Smooth muscle cell (in vitro differentiated cells): Measurements from ENCODE around the gene SMIM38. TPM values are rescaled to one million over a fixed set of nuclear protein-coding genes. Genes with fewer than 3 reads are reported as not detected.

ENCODE experiments used
- DNase-seq: peaks from one replicate; lab custom pipeline; 2025; ENCODE audit not compliant: unreplicated experiment; lab: John Stamatoyannopoulos, UW
- H2AFZ ChIP-seq: fragments of 200-600 bp; sonication (generic); 2 replicates; pipeline ENCODE4 v1.6.0; 2016; ENCODE audit warnings: antibody characterized with exemption, low read depth, mild to moderate bottlenecking
- H3F3A ChIP-seq: fragments of 200-600 bp; sonication (generic); 2 replicates; pipeline ENCODE4 v1.6.0; 2017; ENCODE audit warnings: antibody characterized with exemption, low read depth
- H3K27ac ChIP-seq: fragments of 200-600 bp; sonication (generic); 2 replicates; pipeline ENCODE4 v1.5.1; 2016; ENCODE audit warnings: low read depth, mild to moderate bottlenecking
- H3K27me3 ChIP-seq: fragments of 200-600 bp; sonication (generic); 2 replicates; pipeline ENCODE4 v1.6.1; 2016; ENCODE audit warnings: low read depth, mild to moderate bottlenecking
- H3K36me3 ChIP-seq: fragments of 200-600 bp; sonication (generic); 2 replicates; pipeline ENCODE4 v1.5.1; 2016; ENCODE audit warnings: low read depth
- H3K4me1 ChIP-seq: fragments of 200-600 bp; sonication (generic); 2 replicates; pipeline ENCODE4 v1.5.1; 2016; ENCODE audit warnings: low read depth
- H3K4me2 ChIP-seq: fragments of 200-600 bp; sonication (generic); 2 replicates; pipeline ENCODE4 v1.6.0; 2016; ENCODE audit warnings: mild to moderate bottlenecking
- H3K4me3 ChIP-seq: fragments of 200-600 bp; sonication (generic); 2 replicates; pipeline ENCODE4 v1.5.1; 2016; ENCODE audit warnings: mild to moderate bottlenecking
- H3K79me2 ChIP-seq: fragments of 200-600 bp; sonication (generic); 2 replicates; pipeline ENCODE4 v1.6.0; 2016; ENCODE audit warnings: low read depth, mild to moderate bottlenecking
- H3K9ac ChIP-seq: fragments of 200-600 bp; sonication (generic); 2 replicates; pipeline ENCODE4 v1.6.0; 2016; ENCODE audit warnings: low read depth
- H3K9me3 ChIP-seq: fragments of 200-600 bp; sonication (generic); replicated peaks from 2 replicates; pipeline ENCODE4 v1.5.1; 2016; ENCODE audit warnings: low read depth
- H4K20me1 ChIP-seq: fragments of 200-600 bp; sonication (generic); 2 replicates; pipeline ENCODE4 v1.6.0; 2016; ENCODE audit warnings: low read depth
- CTCF ChIP-seq: fragments of 200-600 bp; sonication (generic); IDR thresholded peaks from 2 replicates; pipeline ENCODE4 v1.5.1; 2017; ENCODE audit warnings: borderline replicate concordance, mild to moderate bottlenecking, antibody characterized with exemption; ENCODE audit not compliant: insufficient read depth, poor library complexity, severe bottlenecking
- WGBS: methylation state at CpG from one replicate; pipeline ENCODE4 v1.1.7; 2016; ENCODE audit warnings: low lambda C conversion rate; 5-methylcytosine and 5-hydroxymethylcytosine counted together
- polyA plus RNA-seq: library from polyadenylated mRNA; unstranded; fragments of >200 nt; fragmentation: Nextera tagmentation; extraction: Ambion mirVana; gene quantifications from 2 replicates; pipeline ENCODE4 v1.2.1, GENCODE V29; 2016
- total RNA-seq: library from RNA; depleted of rRNA; stranded (reverse); fragments of >200 nt; gene quantifications from 2 replicates; pipeline ENCODE4 v1.2.3, GENCODE V29; 2014

Gene SMIM38
- total and polyA plus RNA-seq, 2 experiments from 2014 or later = 0.27 TPM; not detected in 1

GRCh38 chr11:69114362-69114761 is 41.4 kb upstream of the SMIM38 start:
- WGBS = 94% methylated on average over 6 of the region's 6 CpGs
- Histone ChIP-seq H3K4me2 (no peak overlapping the region), H3K4me3 (no peak overlapping the region), H2AFZ (no peak overlapping the region), H3K27ac (no peak overlapping the region), H3K9ac (no peak overlapping the region), H3K36me3 (no peaks in the 10 kb centered on the region), H3K27me3 (no peaks in the 10 kb centered on the region), H3K9me3 (no peaks in the 10 kb centered on the region), H4K20me1 (no peaks in the 10 kb centered on the region), H3K4me1 (no peaks in the 10 kb centered on the region), H3K79me2 (no peaks in the 10 kb centered on the region), H3F3A (no peaks in the 10 kb centered on the region)
- no peak for DNase-seq
- no peak for TF ChIP-seq CTCF

DNA sequence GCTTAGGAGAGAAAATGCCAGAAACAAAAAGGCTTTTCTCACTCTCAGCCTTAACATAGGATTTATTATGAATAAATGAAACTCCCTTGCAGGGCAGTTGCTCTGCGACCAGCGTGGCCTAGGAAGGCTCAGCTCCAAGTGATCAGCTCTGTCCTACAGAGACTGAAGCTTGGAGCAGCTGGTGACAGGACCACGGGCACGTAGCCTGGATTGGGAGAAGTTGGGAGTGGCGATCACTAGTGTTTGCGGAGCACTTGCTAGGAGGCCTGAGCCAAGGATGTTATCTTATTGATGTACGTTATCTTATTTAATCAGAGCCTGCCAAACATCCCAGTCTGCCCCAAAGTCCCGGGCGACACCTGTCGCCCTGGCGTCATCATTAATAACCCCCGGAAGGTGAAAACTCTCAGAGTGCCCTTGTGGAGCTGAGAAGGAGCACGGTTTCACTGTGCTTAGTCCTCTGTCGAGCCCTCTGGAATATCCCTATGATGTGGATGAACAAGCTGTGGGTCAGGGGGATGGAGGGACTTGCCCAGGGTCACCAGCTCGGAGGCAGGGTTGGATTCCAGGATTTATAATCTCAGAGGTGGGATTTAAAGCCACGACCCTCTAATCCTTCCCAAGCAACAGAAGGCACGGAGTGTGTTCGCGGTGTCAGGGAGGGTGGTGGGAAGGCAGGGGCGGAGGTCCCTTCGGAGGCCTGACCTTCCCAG is 40.8 kb upstream of the SMIM38 start:
- Histone ChIP-seq H4K20me1 (no peaks in the 10 kb centered on the region), H3K4me1 (no peaks in the 10 kb centered on the region), H3F3A (no peaks in the 10 kb centered on the region), H3K9ac (no peak overlapping the region), H2AFZ (no peak overlapping the region), H3K36me3 (no peaks in the 10 kb centered on the region), H3K27ac (no peak overlapping the region), H3K79me2 (no peaks in the 10 kb centered on the region), H3K27me3 (no peaks in the 10 kb centered on the region), H3K4me3 (no peak overlapping the region), H3K4me2 (no peak overlapping the region), H3K9me3 (no peaks in the 10 kb centered on the region)
- TF ChIP-seq CTCF = no peak
- 92% methylated on average over 21 of the region's 21 CpGs for WGBS
- DNase-seq = no peak

DNA sequence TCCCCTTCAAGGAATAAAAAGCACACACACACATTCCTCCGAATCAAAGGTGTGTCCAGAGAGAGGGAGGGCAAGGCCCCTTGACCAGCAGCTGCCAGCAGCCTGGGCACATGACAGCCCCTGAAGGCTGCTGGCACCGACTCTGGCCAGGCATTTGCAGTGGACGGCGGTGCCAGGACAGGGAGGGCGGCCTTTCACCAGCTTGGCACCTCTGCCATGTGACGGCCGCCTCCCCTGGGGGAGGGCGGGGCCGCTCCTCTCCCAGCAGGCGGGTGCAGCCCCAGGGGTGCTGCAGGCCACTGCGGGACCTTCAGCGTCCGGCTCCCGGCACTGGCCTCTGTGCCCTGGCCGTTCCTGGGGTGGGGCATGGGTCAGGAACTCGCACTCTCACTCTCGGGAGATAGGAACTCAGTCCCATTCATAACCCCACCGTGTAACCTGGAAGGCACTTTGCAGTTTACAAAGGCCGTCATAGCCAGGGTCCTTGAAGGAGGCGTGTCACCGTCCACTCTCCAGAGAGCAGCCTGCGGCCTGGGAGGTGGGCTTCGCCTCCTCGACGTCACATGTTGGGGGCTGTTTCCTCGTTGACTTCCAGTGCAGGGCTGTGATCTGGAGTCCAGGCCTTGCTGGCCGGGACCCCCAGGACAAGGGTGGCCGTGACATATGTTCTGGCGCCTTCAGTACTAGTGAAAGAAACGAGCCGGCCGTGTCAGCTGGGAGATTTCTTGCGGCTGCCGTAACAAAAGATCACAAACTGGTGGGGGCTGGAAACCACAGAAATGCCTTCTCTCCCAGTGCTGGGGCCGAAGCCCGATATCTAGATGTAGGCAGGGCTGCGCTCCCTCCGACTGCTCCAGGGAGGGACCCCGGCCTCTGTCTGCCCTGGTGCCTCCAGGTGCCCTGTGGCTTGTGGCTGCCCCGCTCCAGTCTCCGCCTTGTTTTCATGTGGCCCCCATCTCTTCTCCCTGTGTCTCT is 39.9 kb upstream of the SMIM38 start:
- H3K27me3 ChIP-seq = no peaks in the 10 kb centered on the region
- no peak for DNase-seq
- 87% methylated on average over 41 of the region's 41 CpGs for WGBS
- H3K9ac ChIP-seq = no peak overlapping the region
- H3K36me3 ChIP-seq = no peaks in the 10 kb centered on the region
- H3K4me3 ChIP-seq = no peak overlapping the region
- no peak overlapping the region for H3K27ac ChIP-seq
- H3K79me2 ChIP-seq = no peaks in the 10 kb centered on the region
- no peak overlapping the region for H3K4me2 ChIP-seq
- TF ChIP-seq CTCF = no peak
- no peaks in the 10 kb centered on the region for H3F3A ChIP-seq
- no peaks in the 10 kb centered on the region for H4K20me1 ChIP-seq
- H2AFZ ChIP-seq = no peak overlapping the region
- H3K9me3 ChIP-seq = no peaks in the 10 kb centered on the region
- H3K4me1 ChIP-seq = no peaks in the 10 kb centered on the region
